Mesendoderm (in vitro differentiated cells): Measurements from ENCODE around the gene SPACDR.

Experiments
- DNase-seq: peaks from one replicate; pipeline ENCODE4 v3.0.0; 2013
- H2AK5ac ChIP-seq: 2 replicates; pipeline ENCODE4 v1.6.1; 2013; ENCODE audit warnings: low read length, inconsistent platforms
- H2BK120ac ChIP-seq: 2 replicates; pipeline ENCODE4 v1.6.1; 2013; ENCODE audit warnings: low read depth, mild to moderate bottlenecking, low read length, moderate library complexity, mixed read lengths
- H2BK15ac ChIP-seq: replicated peaks from 2 replicates; pipeline ENCODE4 v1.6.1; 2013; ENCODE audit warnings: low read depth, mild to moderate bottlenecking, moderate library complexity
- H2BK5ac ChIP-seq: 2 replicates; pipeline ENCODE4 v1.6.1; 2013; ENCODE audit warnings: low read length, inconsistent platforms
- H3K18ac ChIP-seq: 2 replicates; pipeline ENCODE4 v1.6.1; 2013; ENCODE audit warnings: mild to moderate bottlenecking, low read length, mixed read lengths
- H3K23ac ChIP-seq: one replicate; pipeline ENCODE4 v1.6.1; 2013; ENCODE audit warnings: low read length
- H3K27ac ChIP-seq: 2 replicates; pipeline ENCODE4 v1.5.1; 2013; ENCODE audit warnings: low read depth, mild to moderate bottlenecking, inconsistent platforms, low read length, moderate library complexity
- H3K27me3 ChIP-seq: 2 replicates; pipeline ENCODE4 v1.6.1; 2013; ENCODE audit warnings: low read length, control low read depth, mild to moderate bottlenecking, inconsistent platforms; ENCODE audit not compliant: insufficient read depth, poor library complexity
- H3K36me3 ChIP-seq: 2 replicates; pipeline ENCODE4 v1.6.1; 2013; ENCODE audit warnings: low read length, inconsistent platforms; ENCODE audit not compliant: control insufficient read depth, insufficient read depth
- H3K4ac ChIP-seq: one replicate; pipeline ENCODE4 v1.6.1; 2013; ENCODE audit warnings: low read depth, mild to moderate bottlenecking, low read length, moderate library complexity
- H3K4me1 ChIP-seq: 2 replicates; pipeline ENCODE4 v1.6.1; 2013; ENCODE audit warnings: low read depth, low read length, inconsistent platforms; ENCODE audit not compliant: control insufficient read depth
- H3K4me2 ChIP-seq: 2 replicates; pipeline ENCODE4 v1.6.1; 2013; ENCODE audit warnings: low read length
- H3K4me3 ChIP-seq: 2 replicates; pipeline ENCODE4 v1.5.1; 2013; ENCODE audit warnings: mild to moderate bottlenecking, low read length
- H3K56ac ChIP-seq: one replicate; pipeline ENCODE4 v1.6.1; 2013; ENCODE audit warnings: low read length
- H3K79me1 ChIP-seq: 2 replicates; pipeline ENCODE4 v1.6.1; 2013; ENCODE audit warnings: low read length, inconsistent platforms
- H3K79me2 ChIP-seq: 2 replicates; pipeline ENCODE4 v1.6.1; 2013; ENCODE audit warnings: mild to moderate bottlenecking, low read length; ENCODE audit not compliant: control insufficient read depth, insufficient read depth
- H3K9ac ChIP-seq: 2 replicates; pipeline ENCODE4 v1.6.1; 2013; ENCODE audit warnings: low read length, inconsistent platforms
- H4K5ac ChIP-seq: one replicate; pipeline ENCODE4 v1.6.1; 2013; ENCODE audit warnings: low read length
- H4K8ac ChIP-seq: one replicate; pipeline ENCODE4 v1.6.1; 2013; ENCODE audit warnings: low read depth, mild to moderate bottlenecking, control low read depth, low read length, moderate library complexity
- WGBS: extraction: QIAGEN DNeasy Blood & Tissue Kit; methylation state at CpG from one replicate; pipeline ENCODE4 v1.1.7; 2013; ENCODE audit warnings: low lambda C conversion rate, missing lambda C conversion rate; ENCODE audit not compliant: insufficient coverage; ENCODE audit errors: extremely low coverage; 5-methylcytosine and 5-hydroxymethylcytosine counted together

SPACDR gene

DNA sequence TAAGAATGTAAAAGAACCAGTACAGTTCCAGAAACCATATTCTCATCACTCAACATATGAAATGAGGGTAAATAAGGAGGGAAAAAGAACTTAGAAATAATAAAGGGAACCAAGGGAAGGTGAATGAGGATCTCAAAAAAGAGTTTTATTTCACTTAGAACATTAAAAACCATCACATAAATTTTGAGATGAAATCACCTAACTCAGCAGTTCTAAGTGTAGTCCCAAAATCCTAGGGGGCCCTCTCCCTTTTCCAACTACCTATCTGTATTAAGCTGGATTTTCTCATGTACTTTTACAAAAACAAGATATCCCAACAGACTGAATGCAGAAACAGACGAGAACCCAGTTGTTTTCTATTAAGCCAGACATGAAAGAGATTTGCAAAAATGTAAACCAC lies 38.7 kb downstream of the SPACDR start:
- Histone ChIP-seq H4K8ac (no peak overlapping the region), H3K4ac (no peak overlapping the region), H3K56ac (no peak overlapping the region), H3K27me3 (no peaks in the 10 kb centered on the region), H3K4me1 (no peaks in the 10 kb centered on the region), H3K18ac (no peak overlapping the region), H4K5ac (no peak overlapping the region), H3K36me3 (no peaks in the 10 kb centered on the region), H3K9ac (no peak overlapping the region), H3K27ac (no peak overlapping the region), H3K23ac (no peak overlapping the region), H3K79me2 (peaks cover 4% of the 10 kb centered on the region), H2AK5ac (no peak overlapping the region), H2BK120ac (no peak overlapping the region), H3K4me3 (no peak overlapping the region), H2BK5ac (no peak overlapping the region), H3K79me1 (no peaks in the 10 kb centered on the region), H3K4me2 (no peak overlapping the region), H2BK15ac (no peak overlapping the region)
- no peak for DNase-seq
- no CpG with 5 or more reads among the region's 1 CpG for WGBS

DNA sequence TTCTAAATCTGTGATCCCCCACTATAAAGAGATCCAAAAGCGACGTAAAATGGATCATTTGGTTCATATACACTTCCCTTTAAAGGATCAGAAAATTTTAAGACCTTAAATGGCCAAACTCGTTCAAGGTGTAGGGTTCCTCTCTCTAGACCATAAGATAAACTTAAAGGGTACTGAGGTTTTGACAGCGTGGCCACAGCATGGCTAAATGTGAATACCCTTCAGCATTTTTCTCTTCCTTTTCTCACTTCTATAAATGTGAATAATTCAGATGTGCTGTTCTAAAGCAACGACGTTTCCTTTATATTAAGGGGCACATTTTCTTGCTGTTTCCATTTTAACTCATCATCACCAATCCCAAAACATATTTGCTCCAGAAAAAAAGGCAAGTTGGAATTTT lies 40.7 kb downstream of the SPACDR start:
- Histone ChIP-seq H3K4me1 (no peaks in the 10 kb centered on the region), H3K27me3 (no peaks in the 10 kb centered on the region), H3K4me2 (no peak overlapping the region), H2BK5ac (no peak overlapping the region), H2BK120ac (no peak overlapping the region), H3K4me3 (no peak overlapping the region), H3K27ac (no peak overlapping the region), H4K8ac (no peak overlapping the region), H3K4ac (no peak overlapping the region), H4K5ac (no peak overlapping the region), H2AK5ac (no peak overlapping the region), H3K9ac (no peak overlapping the region), H3K18ac (no peak overlapping the region), H2BK15ac (no peak overlapping the region), H3K36me3 (no peaks in the 10 kb centered on the region), H3K56ac (no peak overlapping the region), H3K79me1 (no peaks in the 10 kb centered on the region), H3K79me2 (no peaks in the 10 kb centered on the region), H3K23ac (no peak overlapping the region)
- DNase-seq = no peak
- no CpG with 5 or more reads among the region's 6 CpGs for WGBS

DNA sequence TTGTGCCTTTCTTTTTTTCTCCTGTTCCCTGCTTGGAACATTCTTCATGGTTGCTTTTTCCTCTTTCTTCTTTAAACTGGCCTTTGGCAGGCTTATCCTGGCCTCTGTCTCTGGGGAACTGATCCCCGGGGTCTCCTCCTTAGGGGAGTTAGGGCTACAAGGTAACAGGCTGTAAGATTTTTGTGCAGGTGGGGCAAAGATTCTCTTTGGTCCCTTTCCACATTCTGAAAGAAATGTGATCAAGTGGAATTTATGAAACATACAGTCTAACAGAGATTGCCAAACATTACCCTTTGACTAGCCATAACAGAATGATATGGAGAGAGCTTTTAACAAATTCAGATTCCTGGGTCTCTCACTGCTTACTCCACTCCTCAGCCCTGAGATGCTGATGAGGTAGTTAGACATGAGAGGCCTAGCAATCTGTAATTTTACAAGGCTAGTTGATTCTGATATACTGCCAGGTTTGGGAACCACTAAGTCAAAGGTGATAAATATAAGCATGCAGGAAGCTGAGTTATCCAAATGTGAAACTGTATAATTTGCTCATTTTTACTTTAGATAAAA lies 44.3 kb downstream of the SPACDR start:
- H3K79me2 ChIP-seq = no peaks in the 10 kb centered on the region
- H4K8ac ChIP-seq = no peak overlapping the region
- WGBS = no CpG with 5 or more reads among the region's 1 CpG
- H3K27me3 ChIP-seq = no peaks in the 10 kb centered on the region
- H3K18ac ChIP-seq = no peak overlapping the region
- H3K56ac ChIP-seq = no peak overlapping the region
- DNase-seq = no peak
- H3K4me3 ChIP-seq = no peak overlapping the region
- no peak overlapping the region for H3K4ac ChIP-seq
- H3K36me3 ChIP-seq = no peaks in the 10 kb centered on the region
- H3K27ac ChIP-seq = no peak overlapping the region
- H3K23ac ChIP-seq = no peak overlapping the region
- no peak overlapping the region for H3K9ac ChIP-seq
- no peaks in the 10 kb centered on the region for H3K4me1 ChIP-seq
- no peaks in the 10 kb centered on the region for H3K79me1 ChIP-seq
- H4K5ac ChIP-seq = no peak overlapping the region
- no peak overlapping the region for H2BK15ac ChIP-seq
- no peak overlapping the region for H2BK5ac ChIP-seq
- no peak overlapping the region for H3K4me2 ChIP-seq
- no peak overlapping the region for H2BK120ac ChIP-seq
- H2AK5ac ChIP-seq = no peak overlapping the region

DNA sequence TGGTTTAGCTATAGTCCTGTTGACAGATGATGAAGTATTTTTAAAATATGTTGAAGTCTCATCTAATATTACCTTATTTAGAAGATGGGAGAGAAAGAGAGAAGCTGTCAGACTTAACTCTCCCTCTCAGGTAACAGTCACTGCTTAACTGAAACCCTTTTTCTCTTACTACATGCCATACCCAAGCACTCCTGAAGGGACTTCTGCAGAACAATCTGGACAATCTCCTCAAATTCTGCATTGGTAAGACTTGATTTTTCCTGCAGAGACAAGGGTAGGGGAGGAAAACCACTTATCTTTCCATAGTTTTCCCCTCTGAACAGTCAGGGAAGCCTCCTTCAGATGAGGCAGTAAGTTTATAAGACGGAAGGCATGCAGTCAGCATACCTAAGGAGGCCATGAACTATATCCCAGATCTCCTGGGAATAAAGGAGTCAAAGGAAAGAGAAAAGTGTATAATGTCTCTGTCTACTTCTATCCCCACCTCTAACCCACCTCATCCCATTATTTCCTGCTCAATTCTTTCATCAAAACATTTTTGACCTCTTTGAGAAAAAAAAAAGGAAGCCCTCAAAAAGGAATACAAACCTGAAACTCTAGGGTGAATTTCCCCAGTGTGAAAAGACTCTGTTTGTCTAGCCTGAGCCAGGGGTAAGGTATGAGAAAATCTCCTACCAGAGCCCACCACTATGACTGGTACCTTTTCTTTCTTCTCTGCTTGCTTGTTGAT lies 45.0 kb downstream of the SPACDR start:
- no peak overlapping the region for H3K23ac ChIP-seq
- no peak overlapping the region for H3K56ac ChIP-seq
- H3K79me2 ChIP-seq = no peaks in the 10 kb centered on the region
- no peak overlapping the region for H3K18ac ChIP-seq
- H3K4me1 ChIP-seq = no peaks in the 10 kb centered on the region
- H3K4ac ChIP-seq = no peak overlapping the region
- no peak overlapping the region for H2BK120ac ChIP-seq
- H3K36me3 ChIP-seq = no peaks in the 10 kb centered on the region
- no peaks in the 10 kb centered on the region for H3K27me3 ChIP-seq
- no peak for DNase-seq
- no CpG with 5 or more reads among the region's 1 CpG for WGBS
- H2BK15ac ChIP-seq = no peak overlapping the region
- H3K4me3 ChIP-seq = no peak overlapping the region
- no peak overlapping the region for H3K27ac ChIP-seq
- no peak overlapping the region for H2BK5ac ChIP-seq
- H2AK5ac ChIP-seq = no peak overlapping the region
- H3K79me1 ChIP-seq = no peaks in the 10 kb centered on the region
- no peak overlapping the region for H3K4me2 ChIP-seq
- H3K9ac ChIP-seq = no peak overlapping the region
- H4K5ac ChIP-seq = no peak overlapping the region
- H4K8ac ChIP-seq = no peak overlapping the region

DNA sequence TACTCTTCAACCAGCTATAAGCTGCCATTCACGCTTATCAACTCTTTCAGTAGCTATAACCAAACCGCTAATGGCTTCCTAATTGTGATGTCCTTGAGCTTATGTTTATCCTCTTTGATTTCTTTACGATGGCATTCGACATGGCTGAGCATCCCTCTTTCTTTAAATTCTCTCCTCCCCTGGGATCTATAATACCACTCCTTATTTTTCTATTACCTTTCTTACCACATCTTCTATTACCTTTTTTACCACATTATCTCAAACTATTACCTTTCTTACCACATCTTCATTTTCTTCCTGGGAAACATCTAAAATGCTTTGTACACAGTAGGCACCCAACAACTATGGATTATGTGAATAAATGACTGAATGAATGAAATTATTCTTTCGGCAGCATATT lies 48.6 kb downstream of the SPACDR start:
- H2BK120ac ChIP-seq = no peak overlapping the region
- no peaks in the 10 kb centered on the region for H3K36me3 ChIP-seq
- no peak for DNase-seq
- H3K23ac ChIP-seq = no peak overlapping the region
- no peak overlapping the region for H4K5ac ChIP-seq
- H3K4me2 ChIP-seq = no peak overlapping the region
- no peak overlapping the region for H3K27ac ChIP-seq
- no peaks in the 10 kb centered on the region for H3K27me3 ChIP-seq
- no CpG with 5 or more reads among the region's 5 CpGs for WGBS
- no peak overlapping the region for H3K9ac ChIP-seq
- no peaks in the 10 kb centered on the region for H3K79me2 ChIP-seq
- no peaks in the 10 kb centered on the region for H3K79me1 ChIP-seq
- H3K4me3 ChIP-seq = no peak overlapping the region
- H2BK15ac ChIP-seq = no peak overlapping the region
- no peak overlapping the region for H3K56ac ChIP-seq
- no peak overlapping the region for H3K4ac ChIP-seq
- no peak overlapping the region for H4K8ac ChIP-seq
- no peak overlapping the region for H2AK5ac ChIP-seq
- H3K4me1 ChIP-seq = no peaks in the 10 kb centered on the region
- H2BK5ac ChIP-seq = no peak overlapping the region
- no peak overlapping the region for H3K18ac ChIP-seq

DNA sequence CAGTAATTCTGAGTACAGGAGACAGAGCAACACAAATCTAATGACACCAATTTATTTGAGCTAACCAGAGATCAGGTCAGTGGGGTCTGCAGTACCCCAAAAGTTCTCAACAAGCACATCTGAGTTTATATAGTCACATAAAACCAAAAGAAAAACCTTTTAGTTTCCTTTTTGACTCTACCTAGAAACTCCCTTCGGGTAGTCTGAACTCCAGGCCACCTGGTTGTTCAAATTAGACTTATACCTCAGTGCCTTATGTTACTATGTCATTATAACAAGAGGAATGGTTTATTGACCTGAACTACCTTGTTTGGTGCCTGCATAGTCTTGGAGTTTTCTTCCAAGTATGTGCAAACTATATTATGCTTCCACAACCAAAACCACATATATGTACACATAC lies 50.2 kb downstream of the SPACDR start:
- H4K8ac ChIP-seq = no peak overlapping the region
- H3K23ac ChIP-seq = no peak overlapping the region
- no peak for DNase-seq
- H2AK5ac ChIP-seq = no peak overlapping the region
- no peaks in the 10 kb centered on the region for H3K4me1 ChIP-seq
- H3K79me2 ChIP-seq = no peaks in the 10 kb centered on the region
- no peak overlapping the region for H3K4ac ChIP-seq
- no peak overlapping the region for H2BK5ac ChIP-seq
- no peaks in the 10 kb centered on the region for H3K27me3 ChIP-seq
- no peak overlapping the region for H3K56ac ChIP-seq
- H2BK120ac ChIP-seq = no peak overlapping the region
- WGBS = no CpG with 5 or more reads among the region's 1 CpG
- no peak overlapping the region for H3K18ac ChIP-seq
- H3K4me3 ChIP-seq = no peak overlapping the region
- H3K79me1 ChIP-seq = no peaks in the 10 kb centered on the region
- no peak overlapping the region for H3K4me2 ChIP-seq
- no peak overlapping the region for H3K9ac ChIP-seq
- no peak overlapping the region for H2BK15ac ChIP-seq
- no peak overlapping the region for H4K5ac ChIP-seq
- no peak overlapping the region for H3K27ac ChIP-seq
- no peaks in the 10 kb centered on the region for H3K36me3 ChIP-seq
